H9 (cell line): Measurements from ENCODE around the gene C19orf73. TPM values are rescaled to one million over a fixed set of nuclear protein-coding genes. Genes with fewer than 3 reads are reported as not detected.
A peak's percentile ranks its signal among the peaks of the same experiment; 100 is the strongest.

Experiments
- DNase-seq: peaks from one replicate; pipeline ENCODE4 v3.0.0-alpha.2; 2017
- H2AFZ ChIP-seq: one replicate; pipeline ENCODE4 v1.6.1; 2013; ENCODE audit warnings: mild to moderate bottlenecking, low read length, control low read depth, moderate library complexity
- H2AK5ac ChIP-seq: 2 replicates; pipeline ENCODE4 v1.6.1; 2013; ENCODE audit warnings: low read length, control low read depth, mixed read lengths; ENCODE audit not compliant: insufficient read length
- H2BK120ac ChIP-seq: one replicate; pipeline ENCODE4 v1.6.1; 2013; ENCODE audit warnings: low read depth, mild to moderate bottlenecking, low read length, control low read depth, inconsistent platforms; ENCODE audit not compliant: poor library complexity, severe bottlenecking
- H2BK12ac ChIP-seq: 2 replicates; pipeline ENCODE4 v1.6.1; 2013; ENCODE audit warnings: low read length, control low read depth, mixed read lengths, low read depth; ENCODE audit not compliant: insufficient read length
- H2BK15ac ChIP-seq: 2 replicates; pipeline ENCODE4 v1.6.1; 2013; ENCODE audit warnings: low read depth, low read length, control low read depth
- H2BK20ac ChIP-seq: one replicate; pipeline ENCODE4 v1.6.1; 2013; ENCODE audit warnings: low read depth, mild to moderate bottlenecking, low read length, control low read depth, inconsistent platforms; ENCODE audit not compliant: poor library complexity, severe bottlenecking
- H2BK5ac ChIP-seq: 2 replicates; pipeline ENCODE4 v1.6.1; 2013; ENCODE audit warnings: low read length, control low read depth, mixed read lengths; ENCODE audit not compliant: insufficient read length
- H3K14ac ChIP-seq: 2 replicates; pipeline ENCODE4 v1.6.1; 2013; ENCODE audit warnings: low read length, control low read depth; ENCODE audit not compliant: insufficient read depth
- H3K18ac ChIP-seq: 2 replicates; pipeline ENCODE4 v1.6.1; 2013; ENCODE audit warnings: low read depth, mild to moderate bottlenecking, mixed read lengths, low read length, control low read depth; ENCODE audit not compliant: insufficient read length
- H3K23ac ChIP-seq: 2 replicates; pipeline ENCODE4 v1.6.1; 2013; ENCODE audit warnings: low read length, control low read depth, mixed read lengths, low read depth; ENCODE audit not compliant: insufficient read length
- H3K23me2 ChIP-seq: 2 replicates; pipeline ENCODE4 v1.6.1; 2013; ENCODE audit warnings: low read depth, mild to moderate bottlenecking, mixed read lengths, low read length, control low read depth; ENCODE audit not compliant: insufficient read length, poor library complexity, severe bottlenecking
- H3K27ac ChIP-seq: 2 replicates; pipeline ENCODE4 v1.5.1; 2013; ENCODE audit warnings: low read length, control low read depth, mixed read lengths, low read depth; ENCODE audit not compliant: insufficient read length
- H3K27me3 ChIP-seq: 2 replicates; pipeline ENCODE4 v1.6.1; 2013; ENCODE audit warnings: low read length, control low read depth, inconsistent platforms; ENCODE audit not compliant: insufficient read depth
- H3K4ac ChIP-seq: 2 replicates; pipeline ENCODE4 v1.6.1; 2013; ENCODE audit warnings: low read depth, mild to moderate bottlenecking, control low read depth, inconsistent platforms, low read length, moderate library complexity
- H3K4me1 ChIP-seq: 2 replicates; pipeline ENCODE4 v1.6.1; 2013; ENCODE audit warnings: low read length, control low read depth, inconsistent platforms; ENCODE audit not compliant: insufficient read depth
- H3K4me2 ChIP-seq: 2 replicates; pipeline ENCODE4 v1.6.1; 2013; ENCODE audit warnings: low read length, control low read depth, mixed read lengths; ENCODE audit not compliant: insufficient read length, insufficient read depth
- H3K56ac ChIP-seq: 2 replicates; pipeline ENCODE4 v1.6.1; 2013; ENCODE audit warnings: low read depth, mild to moderate bottlenecking, mixed read lengths, low read length, control low read depth; ENCODE audit not compliant: insufficient read length
- H3K79me1 ChIP-seq: 2 replicates; pipeline ENCODE4 v1.6.1; 2013; ENCODE audit warnings: low read depth, mild to moderate bottlenecking, moderate library complexity, low read length, control low read depth, inconsistent platforms; ENCODE audit not compliant: insufficient read depth, poor library complexity, severe bottlenecking
- H3K79me2 ChIP-seq: 2 replicates; pipeline ENCODE4 v1.6.1; 2013; ENCODE audit warnings: low read length, control low read depth, inconsistent platforms; ENCODE audit not compliant: insufficient read depth
- H3K9ac ChIP-seq: 2 replicates; pipeline ENCODE4 v1.6.1; 2013; ENCODE audit warnings: low read length, control low read depth, mixed read lengths; ENCODE audit not compliant: insufficient read length; ENCODE audit errors: extremely low read depth
- H3K9me3 ChIP-seq: one replicate; pipeline ENCODE4 v1.6.1; 2013; ENCODE audit warnings: low read depth, low read length, inconsistent platforms; ENCODE audit not compliant: control insufficient read depth
- H3T11ph ChIP-seq: one replicate; pipeline ENCODE4 v1.6.1; 2013; ENCODE audit warnings: mild to moderate bottlenecking, low read length, control low read depth, inconsistent platforms
- H4K20me1 ChIP-seq: one replicate; pipeline ENCODE4 v1.6.1; 2013; ENCODE audit not compliant: control insufficient read depth, insufficient read length, insufficient read depth
- H4K5ac ChIP-seq: 2 replicates; pipeline ENCODE4 v1.6.1; 2013; ENCODE audit warnings: low read depth, mild to moderate bottlenecking, mixed read lengths, low read length, control low read depth; ENCODE audit not compliant: insufficient read length
- H4K8ac ChIP-seq: replicated peaks from 2 replicates; pipeline ENCODE4 v1.6.1; 2013; ENCODE audit warnings: low read length, control low read depth, mixed read lengths, low read depth; ENCODE audit not compliant: insufficient read length
- H4K91ac ChIP-seq: 2 replicates; pipeline ENCODE4 v1.6.1; 2013; ENCODE audit warnings: low read depth, mild to moderate bottlenecking, moderate library complexity, mixed read lengths, low read length, control low read depth; ENCODE audit not compliant: insufficient read length
- H3K27ac Mint-ChIP-seq, 3 experiments: 2 replicates in 2 of 3; 3 replicates in 1 of 3; pipeline ENCODE4 v1.8.0; 2020 to 2021; ENCODE audit warnings: mixed read lengths in 3 of 3, mild to moderate bottlenecking in 1 of 3, moderate library complexity in 1 of 3
- H3K27me3 Mint-ChIP-seq: 2 replicates; pipeline ENCODE4 v1.8.0; 2021; ENCODE audit warnings: low read depth, mild to moderate bottlenecking, moderate library complexity, mixed read lengths
- H3K36me3 Mint-ChIP-seq, 3 experiments: 2 replicates in 2 of 3; 3 replicates in 1 of 3; pipeline ENCODE4 v1.8.0; 2020 to 2021; ENCODE audit warnings: low read depth in 3 of 3, mixed read lengths in 3 of 3; ENCODE audit not compliant: insufficient read depth in 1 of 3
- H3K4me1 Mint-ChIP-seq, 2 experiments: 2 replicates each; pipeline ENCODE4 v1.8.0; 2020; ENCODE audit warnings: mixed read lengths in 2 of 2
- H3K4me3 Mint-ChIP-seq, 2 experiments: 2 replicates in 1 of 2; 3 replicates in 1 of 2; pipeline ENCODE4 v1.8.0; 2020 to 2021; ENCODE audit warnings: mild to moderate bottlenecking in 2 of 2, mixed read lengths in 2 of 2, moderate library complexity in 1 of 2
- H3K9me3 Mint-ChIP-seq, 2 experiments: 2 replicates in 1 of 2; 3 replicates in 1 of 2; pipeline ENCODE4 v1.8.0; 2020; ENCODE audit warnings: mild to moderate bottlenecking in 2 of 2, mixed read lengths in 2 of 2, moderate library complexity in 1 of 2
- WGBS: extraction: QIAGEN DNeasy Blood & Tissue Kit; methylation state at CpG from one replicate; pipeline ENCODE4 v1.1.7; 2013; ENCODE audit warnings: missing lambda C conversion rate, low lambda C conversion rate, mixed read lengths; ENCODE audit not compliant: insufficient read length; ENCODE audit errors: extremely low coverage; 5-methylcytosine and 5-hydroxymethylcytosine counted together
- total RNA-seq: library from RNA; stranded (reverse); gene quantifications from 2 replicates; pipeline ENCODE4 v1.2.1, GENCODE V29; 2021
- TF ChIP-seq, protein P1 (sequence below): fragments of 200-600 bp; sonication (generic); conservative IDR thresholded peaks from 3 replicates; pipeline ENCODE4 v1.8.0; 2021; ENCODE audit warnings: antibody characterized with exemption, mild to moderate bottlenecking

C19orf73 gene
- total RNA-seq, 1 experiment from 2014 or later: 1.1 TPM

GRCh38 chr19:49103331-49104085, 15.4 kb downstream of the C19orf73 start:
- H3K14ac ChIP-seq: no peak overlapping the region
- H3K79me1 ChIP-seq: no peaks in the 10 kb centered on the region
- H3K18ac ChIP-seq: no peak overlapping the region
- Mint-ChIP-seq H3K4me1 (peaks cover 6 to 27% of the 10 kb centered on the region in 2 experiments), H3K27me3 (no peaks in the 10 kb centered on the region; the same call in 1 of the 2 replicates), H3K36me3 (peaks cover 60 to 88% (median 86%) of the 10 kb centered on the region in 3 experiments), H3K27ac (peak overlapping the region in 1 of 3 experiments; percentile 55; a peak in 1 of 7 replicates), H3K9me3 (peaks cover 0 to 2% of the 10 kb centered on the region in 2 experiments; a peak in 2 of 5 replicates), H3K4me3 (no peak overlapping the region)
- no peak overlapping the region for H3K27ac ChIP-seq
- H3K56ac ChIP-seq: no peak overlapping the region
- no peak overlapping the region for H2BK12ac ChIP-seq
- H2BK15ac ChIP-seq: no peak overlapping the region
- no peak overlapping the region for H3K4me2 ChIP-seq
- H2BK20ac ChIP-seq: no peak overlapping the region
- no peak overlapping the region for H2BK120ac ChIP-seq
- H3K27me3 ChIP-seq: no peaks in the 10 kb centered on the region
- no peak overlapping the region for H3K23ac ChIP-seq
- H3K79me2 ChIP-seq: no peaks in the 10 kb centered on the region
- no peak overlapping the region for H4K5ac ChIP-seq
- no peaks in the 10 kb centered on the region for H3K23me2 ChIP-seq
- H4K91ac ChIP-seq: no peak overlapping the region
- H2BK5ac ChIP-seq: no peak overlapping the region
- no peaks in the 10 kb centered on the region for H3K9me3 ChIP-seq
- H3T11ph ChIP-seq: no peak overlapping the region
- no peak overlapping the region for H3K4ac ChIP-seq
- TF ChIP-seq, protein P1, sequence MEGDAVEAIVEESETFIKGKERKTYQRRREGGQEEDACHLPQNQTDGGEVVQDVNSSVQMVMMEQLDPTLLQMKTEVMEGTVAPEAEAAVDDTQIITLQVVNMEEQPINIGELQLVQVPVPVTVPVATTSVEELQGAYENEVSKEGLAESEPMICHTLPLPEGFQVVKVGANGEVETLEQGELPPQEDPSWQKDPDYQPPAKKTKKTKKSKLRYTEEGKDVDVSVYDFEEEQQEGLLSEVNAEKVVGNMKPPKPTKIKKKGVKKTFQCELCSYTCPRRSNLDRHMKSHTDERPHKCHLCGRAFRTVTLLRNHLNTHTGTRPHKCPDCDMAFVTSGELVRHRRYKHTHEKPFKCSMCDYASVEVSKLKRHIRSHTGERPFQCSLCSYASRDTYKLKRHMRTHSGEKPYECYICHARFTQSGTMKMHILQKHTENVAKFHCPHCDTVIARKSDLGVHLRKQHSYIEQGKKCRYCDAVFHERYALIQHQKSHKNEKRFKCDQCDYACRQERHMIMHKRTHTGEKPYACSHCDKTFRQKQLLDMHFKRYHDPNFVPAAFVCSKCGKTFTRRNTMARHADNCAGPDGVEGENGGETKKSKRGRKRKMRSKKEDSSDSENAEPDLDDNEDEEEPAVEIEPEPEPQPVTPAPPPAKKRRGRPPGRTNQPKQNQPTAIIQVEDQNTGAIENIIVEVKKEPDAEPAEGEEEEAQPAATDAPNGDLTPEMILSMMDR: no peak
- no peaks in the 10 kb centered on the region for H4K20me1 ChIP-seq
- H2AFZ ChIP-seq: no peak overlapping the region
- no peak overlapping the region for H3K9ac ChIP-seq
- no peak overlapping the region for H4K8ac ChIP-seq
- WGBS: no CpG with 5 or more reads among the region's 33 CpGs
- H2AK5ac ChIP-seq: no peak overlapping the region
- no peaks in the 10 kb centered on the region for H3K4me1 ChIP-seq
- no peak for DNase-seq
